GM19099 (cell line): ENCODE data around the gene PSG2.
"Not testable (repeated sequence)": the region's sequence is repeated elsewhere in the genome, so short reads cannot be mapped to it uniquely, and the experiment has no call there.

Experiments used
- POLR2A ChIP-seq: IDR thresholded peaks from 3 replicates; pipeline ENCODE4 v1.6.1; 2011; ENCODE audit warnings: low read depth; ENCODE audit not compliant: insufficient read length; ENCODE audit errors: extremely low read depth

The PSG2 gene

GRCh38 chr19:43082601-43083000, at the start of gene PSG2:
Gene PSG2, minus strand, starts transcription at chr19:43082701. Its CDS starts 132 bp downstream, at chr19:43082569.
- not testable (repeated sequence) for TF ChIP-seq POLR2A

DNA sequence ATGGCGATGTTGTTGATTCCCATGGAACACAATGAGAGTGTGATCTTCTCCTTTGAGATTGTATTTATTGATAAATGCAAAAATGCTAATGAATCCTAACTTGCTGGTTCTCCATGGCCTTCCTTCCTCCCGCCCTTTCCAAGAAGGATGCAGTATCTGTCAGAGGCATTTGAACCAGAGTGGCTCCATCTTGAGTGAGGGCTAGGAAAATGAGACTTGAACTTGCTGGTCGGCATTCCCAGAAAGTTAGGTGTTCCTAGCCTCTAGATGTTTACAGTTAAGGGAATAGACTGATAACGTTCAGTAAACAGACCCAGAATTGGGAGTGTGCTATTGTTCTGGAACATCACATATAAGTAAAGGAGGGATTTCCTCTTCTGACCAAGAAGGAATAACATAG, 44.2 kb upstream of the PSG2 start:
- no peak for TF ChIP-seq POLR2A

- TF ChIP-seq POLR2A = no peak
Measured at GRCh38 chr19:43124360-43124759, 41.9 kb upstream of the PSG2 start.

DNA sequence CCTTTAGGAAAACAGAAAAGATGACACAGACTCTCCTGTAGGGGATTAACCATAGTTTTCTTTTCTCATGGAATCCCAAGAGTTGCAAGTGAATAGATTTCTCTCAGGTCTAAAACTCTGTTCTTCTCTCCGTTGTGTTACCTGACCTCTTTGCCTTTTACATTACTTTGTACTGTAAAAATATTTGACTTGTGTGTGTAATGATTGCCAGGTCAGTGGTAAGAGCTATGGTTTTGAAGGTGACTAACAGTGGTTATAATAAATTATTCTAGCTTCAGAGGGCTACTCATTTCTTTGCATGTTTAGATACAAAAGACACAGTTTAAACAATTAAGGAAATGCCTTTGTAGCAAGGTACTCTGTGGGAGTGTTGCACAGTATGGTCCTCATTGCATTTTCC, 23.0 kb upstream of the PSG2 start:
- TF ChIP-seq POLR2A = no peak

- no peak for TF ChIP-seq POLR2A
Measured at GRCh38 chr19:43101950-43102349, 19.4 kb upstream of the PSG2 start.

DNA sequence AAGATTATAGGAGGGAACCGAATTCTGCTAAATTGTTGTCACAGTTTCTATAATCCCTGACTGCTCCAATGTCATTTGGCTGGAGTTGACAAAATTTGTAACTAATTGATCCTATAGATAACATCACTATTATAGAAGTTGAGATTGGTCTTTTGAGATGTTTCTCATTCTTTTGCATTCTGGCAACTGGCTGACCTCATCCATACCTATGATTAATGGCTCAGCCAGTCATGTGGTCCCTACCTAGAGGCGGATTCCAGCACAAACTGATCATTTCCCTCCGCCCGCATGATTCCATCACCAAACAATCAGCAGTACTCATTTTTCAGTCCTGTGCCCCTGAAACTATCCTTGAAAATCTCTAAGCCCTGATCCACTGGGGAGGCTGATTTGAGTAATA, 4.2 kb downstream of the PSG2 start:
- TF ChIP-seq POLR2A = no peak

DNA sequence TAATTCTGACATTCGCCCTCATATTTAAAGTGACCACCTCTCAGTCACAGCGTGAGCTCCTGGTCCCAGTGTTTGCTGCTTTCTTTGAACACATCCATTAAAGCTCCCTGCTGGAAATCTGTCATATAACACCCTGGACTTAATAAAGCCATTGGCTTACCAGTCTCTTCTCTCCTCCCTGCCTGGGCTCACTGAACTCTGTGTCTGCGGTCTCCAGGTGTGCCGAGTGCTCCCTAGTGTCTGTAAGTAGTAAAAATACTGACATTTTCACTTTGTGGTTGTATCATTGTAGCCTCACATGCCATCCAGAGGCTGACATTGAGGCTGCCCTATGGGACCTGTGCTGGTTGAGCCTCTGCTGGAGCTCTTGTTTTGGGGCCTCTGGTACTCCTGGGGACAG, 53.6 kb downstream of the PSG2 start:
- no peak for TF ChIP-seq POLR2A

DNA sequence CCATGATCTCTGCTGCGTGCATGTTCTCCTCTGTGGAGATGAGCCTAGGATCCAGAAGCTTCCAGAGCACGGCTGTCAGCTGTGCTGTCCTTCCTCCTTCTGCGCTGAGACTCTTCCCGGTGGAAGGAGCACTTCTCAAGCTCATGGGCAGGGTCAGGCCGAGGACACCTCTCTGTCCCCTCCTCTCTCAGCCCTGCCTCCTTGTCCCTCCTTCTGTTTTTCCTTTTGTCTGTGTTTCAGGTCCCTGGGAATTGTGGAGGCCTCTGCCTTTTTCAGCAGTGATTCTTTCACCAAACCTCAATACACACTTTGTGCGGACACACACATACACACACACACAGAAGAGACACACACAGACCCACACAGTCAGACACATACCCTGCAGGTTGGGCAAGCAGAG, 56.1 kb downstream of the PSG2 start, which contains the start of gene PSG11:
Gene PSG11 (minus strand): TSS at position 101 of the 400 bp plus-strand sequence. CDS start 97 bp downstream, at position 4.
- not testable (repeated sequence) for TF ChIP-seq POLR2A
